Measurements from ENCODE around the gene B3GNT2.

Gene B3GNT2

GRCh38 chr2:62236499-62236898 lies 40.6 kb downstream of the B3GNT2 start:
- no peak for TF ChIP-seq CTCF (IDR thresholded peaks at IDR 0.05; ENCODE audit: borderline replicate concordance, insufficient read depth, low read depth, low read length)

GRCh38 chr2:62238236-62238635 lies 42.3 kb downstream of the B3GNT2 start:
- TF ChIP-seq CTCF (IDR thresholded peaks at IDR 0.05; ENCODE audit: borderline replicate concordance, insufficient read depth, low read depth, low read length): no peak
- no peak overlapping the region for H3K4me3 ChIP-seq (ENCODE audit: low read depth, low read length)

More at GRCh38 chr2:62236499-62236898, 40.6 kb downstream of the B3GNT2 start:
- no peak overlapping the region for H3K4me3 ChIP-seq (ENCODE audit: low read depth, low read length)

- TF ChIP-seq CTCF (IDR thresholded peaks at IDR 0.05; ENCODE audit: borderline replicate concordance, insufficient read depth, low read depth, low read length): no peak
- H3K4me3 ChIP-seq (ENCODE audit: low read depth, low read length): no peak overlapping the region
Observed at GRCh38 chr2:62240546-62240945, 44.6 kb downstream of the B3GNT2 start.

GRCh38 chr2:62243983-62244382 lies 48.1 kb downstream of the B3GNT2 start:
- no peak overlapping the region for H3K4me3 ChIP-seq (ENCODE audit: low read depth, low read length)
- no peak for TF ChIP-seq CTCF (IDR thresholded peaks at IDR 0.05; ENCODE audit: borderline replicate concordance, insufficient read depth, low read depth, low read length)

- no peak for TF ChIP-seq CTCF (IDR thresholded peaks at IDR 0.05; ENCODE audit: borderline replicate concordance, insufficient read depth, low read depth, low read length)
- no peak overlapping the region for H3K4me3 ChIP-seq (ENCODE audit: low read depth, low read length)
Observed at GRCh38 chr2:62248226-62248625, 52.3 kb downstream of the B3GNT2 start.

- no peak for TF ChIP-seq CTCF (IDR thresholded peaks at IDR 0.05; ENCODE audit: borderline replicate concordance, insufficient read depth, low read depth, low read length)
- no peak overlapping the region for H3K4me3 ChIP-seq (ENCODE audit: low read depth, low read length)
Observed at GRCh38 chr2:62250239-62250638, 54.3 kb downstream of the B3GNT2 start.

GRCh38 chr2:62254424-62255266 lies 58.7 kb downstream of the B3GNT2 start:
- no peak overlapping the region for H3K4me3 ChIP-seq (ENCODE audit: low read depth, low read length)
- TF ChIP-seq CTCF (IDR thresholded peaks at IDR 0.05; ENCODE audit: borderline replicate concordance, insufficient read depth, low read depth, low read length): no peak
